Activated T-cell treated with anti-CD3 and anti-CD28 coated beads, Interleukin-2, amount 50 U/mL, for 72 hours (primary cell): Measurements from ENCODE around the gene PCSK6. TPM values are rescaled to one million over a fixed set of nuclear protein-coding genes. Genes with fewer than 3 reads are reported as not detected.
A peak's percentile ranks its signal among the peaks of the same experiment; 100 is the strongest.

ENCODE experiments used
- ATAC-seq, 2 donors: fragments of 150-1000 bp; cut with Tn5 transposase; replicated peaks in 1 of 2; 2 replicates each; pipeline ENCODE4 v1.10.0; 2021; ENCODE audit warnings: moderate library complexity in 2 of 2, mild to moderate bottlenecking in 1 of 2
- DNase-seq, 2 donors: peaks; one replicate each; pipeline ENCODE4 v3.0.0; 2021 to 2022; ENCODE audit warnings: mixed read lengths in 1 of 2
- H3K27ac Mint-ChIP-seq: one replicate; pipeline ENCODE4 v1.8.0; 2022; ENCODE audit warnings: mild to moderate bottlenecking, moderate library complexity, mixed read lengths
- H3K27me3 Mint-ChIP-seq: one replicate; pipeline ENCODE4 v1.8.0; 2022; ENCODE audit warnings: low read depth, mixed read lengths
- H3K36me3 Mint-ChIP-seq, 2 donors: one replicate each; pipeline ENCODE4 v1.8.0; 2022; ENCODE audit warnings: mixed read lengths in 2 of 2, mild to moderate bottlenecking in 1 of 2; ENCODE audit not compliant: insufficient read depth in 2 of 2
- H3K4me1 Mint-ChIP-seq: one replicate; pipeline ENCODE4 v1.8.0; 2022; ENCODE audit warnings: low read depth, mixed read lengths
- H3K4me3 Mint-ChIP-seq, 2 donors: one replicate each; pipeline ENCODE4 v1.8.0; 2022; ENCODE audit warnings: mild to moderate bottlenecking in 2 of 2, mixed read lengths in 2 of 2, moderate library complexity in 2 of 2
- H3K9me3 Mint-ChIP-seq, 2 donors: one replicate each; pipeline ENCODE4 v1.8.0; 2022; ENCODE audit warnings: mixed read lengths in 2 of 2
- total RNA-seq, 2 donors: library from RNA; stranded (reverse); gene quantifications; one replicate each; pipeline ENCODE4 v1.2.3, GENCODE V29; 2022

The PCSK6 gene
- total RNA-seq, 2 donors from 2014 or later = 0.51 to 2.3 TPM

GRCh38 chr15:101264911-101265641, 224.4 kb downstream of the PCSK6 start:
- Mint-ChIP-seq H3K36me3 (peaks cover 0 to 3% of the 10 kb centered on the region in 2 donors), H3K27ac (no peak overlapping the region), H3K9me3 (no peaks in the 10 kb centered on the region), H3K4me1 (no peaks in the 10 kb centered on the region), H3K27me3 (peaks cover 5% of the 10 kb centered on the region), H3K4me3 (no peak overlapping the region)
- no peak for ATAC-seq
- no peak for DNase-seq

DNA sequence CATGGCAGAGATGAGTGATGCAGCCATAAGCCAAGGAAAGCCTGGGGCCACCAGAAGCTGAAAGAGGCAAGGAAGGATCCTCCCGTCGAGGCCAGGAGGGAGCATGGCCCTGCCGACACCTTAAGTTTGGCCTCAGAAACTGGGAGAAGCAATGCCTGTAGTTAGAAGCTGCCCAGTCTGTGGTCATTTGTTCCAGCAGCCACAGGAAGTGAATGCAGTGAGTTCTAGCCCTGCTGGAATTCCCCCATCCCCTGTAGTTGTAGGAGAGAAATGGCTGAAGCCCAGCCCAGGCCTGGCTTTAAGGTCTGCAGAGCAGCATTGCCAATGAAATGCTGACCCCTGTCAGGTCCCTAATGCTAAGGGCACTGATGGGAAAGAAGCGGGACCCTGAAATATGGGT, 225.5 kb downstream of the PCSK6 start:
- DNase-seq (no peak), ATAC-seq (no peak)
- no peaks in the 10 kb centered on the region for H3K36me3 Mint-ChIP-seq
- no peak overlapping the region for H3K27ac Mint-ChIP-seq
- H3K27me3 Mint-ChIP-seq = peaks cover 16% of the 10 kb centered on the region
- no peaks in the 10 kb centered on the region for H3K9me3 Mint-ChIP-seq
- no peak overlapping the region for H3K4me3 Mint-ChIP-seq
- H3K4me1 Mint-ChIP-seq = no peaks in the 10 kb centered on the region

DNA sequence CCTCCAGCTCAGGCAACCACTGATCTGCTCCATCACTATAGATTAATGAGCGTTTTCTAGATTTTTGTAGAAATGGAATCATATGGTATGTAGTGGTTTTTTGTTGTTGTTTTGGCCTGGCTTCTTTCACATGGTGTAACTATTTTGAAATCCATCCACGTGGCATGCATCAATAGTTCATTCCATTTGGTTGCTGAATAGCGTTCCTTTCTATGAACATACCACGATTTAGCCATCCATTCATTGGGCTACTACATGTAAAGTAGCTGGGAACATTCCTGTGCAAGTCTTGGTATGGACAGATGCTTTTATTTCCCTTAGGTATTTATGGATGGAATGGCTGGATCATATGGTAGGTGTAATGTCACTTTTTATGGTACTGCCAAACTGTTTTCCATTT, 227.0 kb downstream of the PCSK6 start:
- H3K27ac Mint-ChIP-seq = no peak overlapping the region

GRCh38 chr15:101258238-101259144, 231.0 kb downstream of the PCSK6 start:
- Mint-ChIP-seq H3K4me1 (peaks cover 25% of the 10 kb centered on the region), H3K36me3 (no peaks in the 10 kb centered on the region), H3K4me3 (no peak overlapping the region), H3K27me3 (peaks cover 21% of the 10 kb centered on the region), H3K9me3 (no peaks in the 10 kb centered on the region), H3K27ac (peak overlapping the region; percentile 79)
- peak; percentile 54 to 60 for DNase-seq
- ATAC-seq = peak; percentile 54 to 56

More for the DNA sequence above, 227.0 kb downstream of the PCSK6 start:
- Mint-ChIP-seq H3K9me3 (no peaks in the 10 kb centered on the region), H3K27me3 (peaks cover 21% of the 10 kb centered on the region), H3K4me3 (no peak overlapping the region), H3K4me1 (no peaks in the 10 kb centered on the region), H3K36me3 (no peaks in the 10 kb centered on the region)
- ATAC-seq (no peak), DNase-seq (no peak)

DNA sequence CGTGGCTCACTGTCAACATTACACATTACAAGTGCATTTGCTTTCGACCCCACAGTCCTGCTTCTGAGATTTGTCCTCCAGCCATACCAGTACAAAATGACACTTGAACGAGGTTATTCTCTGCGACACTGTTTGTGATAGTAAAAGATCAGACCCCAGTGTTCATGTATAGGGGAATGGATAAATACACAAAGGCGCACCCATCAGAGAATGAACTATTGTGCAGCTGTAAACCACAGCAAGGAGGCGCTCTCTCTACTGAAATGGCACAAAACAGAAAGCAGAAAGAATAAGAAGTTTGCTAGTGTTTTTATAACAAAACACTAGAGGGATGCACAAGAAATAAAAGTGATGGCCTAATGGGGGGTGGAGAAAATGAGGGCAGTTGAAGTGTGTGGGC, 232.8 kb downstream of the PCSK6 start:
- H3K9me3 Mint-ChIP-seq = no peaks in the 10 kb centered on the region
- no peak for ATAC-seq

DNA sequence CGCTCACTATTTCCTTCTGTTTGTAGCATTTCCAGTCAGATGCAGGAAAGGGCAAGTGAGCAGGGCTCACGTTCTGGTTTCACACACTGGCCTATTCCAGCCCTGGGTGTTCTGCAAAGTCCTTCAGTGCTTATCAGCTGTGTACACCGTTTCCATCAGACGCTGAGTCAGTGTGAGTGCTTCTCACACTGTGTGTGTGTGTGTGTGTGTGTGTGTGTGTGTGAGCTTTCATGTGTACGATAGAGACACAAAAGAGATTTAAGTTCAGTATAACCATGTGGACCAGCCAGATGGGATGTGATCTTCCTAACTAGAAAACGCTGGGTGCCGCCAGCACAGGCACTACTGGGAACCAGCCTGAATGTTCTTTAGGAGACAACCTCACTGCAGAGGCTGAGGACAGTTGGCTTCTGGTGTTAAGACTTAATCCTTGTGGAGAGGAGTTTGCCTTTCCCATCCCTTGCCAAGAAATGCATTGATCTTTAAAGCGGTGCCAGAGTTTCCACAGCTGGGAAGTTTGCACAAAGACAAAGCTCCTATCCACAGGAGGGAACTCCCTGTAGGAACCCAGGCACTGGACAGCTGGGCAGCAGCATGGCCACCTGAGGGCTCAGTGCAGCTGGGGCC, 233.8 kb downstream of the PCSK6 start:
- Mint-ChIP-seq H3K27me3 (peaks cover 21% of the 10 kb centered on the region), H3K27ac (no peak overlapping the region), H3K36me3 (peaks cover 0 to under 1% of the 10 kb centered on the region in 2 donors), H3K4me1 (peaks cover 26% of the 10 kb centered on the region), H3K4me3 (no peak overlapping the region), H3K9me3 (no peaks in the 10 kb centered on the region)
- DNase-seq = no peak
- ATAC-seq = no peak

More for the DNA sequence above, 232.8 kb downstream of the PCSK6 start:
- no peak overlapping the region for H3K27ac Mint-ChIP-seq
- peaks cover 21% of the 10 kb centered on the region for H3K27me3 Mint-ChIP-seq
- DNase-seq = no peak
- H3K36me3 Mint-ChIP-seq = no peaks in the 10 kb centered on the region
- H3K4me3 Mint-ChIP-seq = no peak overlapping the region
- peaks cover 25% of the 10 kb centered on the region for H3K4me1 Mint-ChIP-seq

DNA sequence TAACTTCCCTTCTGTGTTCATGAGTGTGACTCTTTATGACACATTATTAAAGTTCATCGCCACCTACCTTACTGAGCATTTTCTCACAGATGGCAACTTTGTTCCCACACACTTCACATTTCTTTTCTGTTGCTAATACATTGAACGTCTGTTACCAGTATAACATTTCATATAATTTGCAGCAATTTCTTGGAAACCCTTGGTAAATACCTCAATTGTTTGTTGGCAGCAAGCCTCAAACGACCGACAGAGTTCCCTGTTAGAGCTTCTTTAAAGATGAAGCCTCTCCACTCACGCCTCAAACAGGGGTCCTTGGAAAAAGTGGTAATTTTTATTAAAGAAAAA, 234.5 kb downstream of the PCSK6 start:
- H3K27ac Mint-ChIP-seq = no peak overlapping the region
- no peaks in the 10 kb centered on the region for H3K9me3 Mint-ChIP-seq
- peaks cover 0 to 4% of the 10 kb centered on the region in 2 donors for H3K36me3 Mint-ChIP-seq
- no peak for DNase-seq
- H3K27me3 Mint-ChIP-seq = peaks cover 16% of the 10 kb centered on the region
- H3K4me1 Mint-ChIP-seq = peaks cover 33% of the 10 kb centered on the region
- ATAC-seq = no peak
- H3K4me3 Mint-ChIP-seq = no peak overlapping the region

- DNase-seq (no peak), ATAC-seq (no peak)
- H3K4me1 Mint-ChIP-seq = peaks cover 39% of the 10 kb centered on the region
- peaks cover 0 to 4% of the 10 kb centered on the region in 2 donors for H3K36me3 Mint-ChIP-seq
- peaks cover 10% of the 10 kb centered on the region for H3K27me3 Mint-ChIP-seq
- no peak overlapping the region for H3K4me3 Mint-ChIP-seq
- H3K27ac Mint-ChIP-seq = no peak overlapping the region
- H3K9me3 Mint-ChIP-seq = no peaks in the 10 kb centered on the region
Observed at GRCh38 chr15:101254157-101255050, 235.1 kb downstream of the PCSK6 start.

Other genes with a start within 250 kb of the PCSK6 start
- 10 to 100 TPM; 26.4 to 31.1 TPM for gene CHSY1, start 237.7 kb downstream of the PCSK6 start, total RNA-seq
- gene SELENOS, start 212.2 kb downstream of the PCSK6 start, total RNA-seq = 10 to 100 TPM; 42.9 to 44.8 TPM
- gene SNRPA1, start 194.5 kb downstream of the PCSK6 start, total RNA-seq = 100 to 1,000 TPM; 132 to 141 TPM
- gene TM2D3, start 162.7 kb upstream of the PCSK6 start, total RNA-seq = 10 to 100 TPM; 32.7 to 40.7 TPM
- gene TARS3, start 234.8 kb upstream of the PCSK6 start, total RNA-seq = 10 to 100 TPM; 12.6 to 14.2 TPM